ENCODE data around the gene CDH4.

The CDH4 gene

GRCh38 chr20:61902221-61902869 lies 650.3 kb downstream of the CDH4 start:
- H3K27me3 ChIP-seq (ENCODE audit: control insufficient read depth in 1 of 2, insufficient read depth in 2 of 2, low read length in 2 of 2): peaks cover 0 to 17% of the 10 kb centered on the region in 2 donors

GRCh38 chr20:61903575-61904340 lies 651.7 kb downstream of the CDH4 start:
- Histone ChIP-seq H3K27me3 (ENCODE audit: control insufficient read depth in 1 of 2, insufficient read depth in 2 of 2, low read length in 2 of 2) (peaks cover 0 to 13% of the 10 kb centered on the region in 2 donors), H3K36me3 (ENCODE audit: insufficient read depth, low read length) (no peaks in the 10 kb centered on the region), H3K4me1 (ENCODE audit: insufficient read depth, low read length) (no peaks in the 10 kb centered on the region)

More at GRCh38 chr20:61902221-61902869, 650.3 kb downstream of the CDH4 start:
- H3K9ac ChIP-seq (ENCODE audit: low read length): no peak overlapping the region
- no peak overlapping the region for H3K27ac ChIP-seq (ENCODE audit: low read depth, low read length)
- no peaks in the 10 kb centered on the region for H3K9me3 ChIP-seq (ENCODE audit: low read length)
- H3K4me1 ChIP-seq (ENCODE audit: insufficient read depth, low read length): no peaks in the 10 kb centered on the region
- no peak overlapping the region for H3K4me3 ChIP-seq (ENCODE audit: low read depth in 1 of 2, low read length in 2 of 2)
- H3K36me3 ChIP-seq (ENCODE audit: insufficient read depth, low read length): no peaks in the 10 kb centered on the region

GRCh38 chr20:61904456-61904855 lies 652.4 kb downstream of the CDH4 start:
- H3K27me3 ChIP-seq (ENCODE audit: control insufficient read depth in 1 of 2, insufficient read depth in 2 of 2, low read length in 2 of 2): peaks cover 0 to 13% of the 10 kb centered on the region in 2 donors
- H3K9me3 ChIP-seq (ENCODE audit: low read length): no peaks in the 10 kb centered on the region
- no peaks in the 10 kb centered on the region for H3K36me3 ChIP-seq (ENCODE audit: insufficient read depth, low read length)
- no peak overlapping the region for H3K4me3 ChIP-seq (ENCODE audit: low read depth in 1 of 2, low read length in 2 of 2)
- H3K4me1 ChIP-seq (ENCODE audit: insufficient read depth, low read length): no peaks in the 10 kb centered on the region
- no peak overlapping the region for H3K9ac ChIP-seq (ENCODE audit: low read length)
- H3K27ac ChIP-seq (ENCODE audit: low read depth, low read length): no peak overlapping the region

More at GRCh38 chr20:61903575-61904340, 651.7 kb downstream of the CDH4 start:
- no peaks in the 10 kb centered on the region for H3K9me3 ChIP-seq (ENCODE audit: low read length)
- no peak overlapping the region for H3K27ac ChIP-seq (ENCODE audit: low read depth, low read length)
- H3K4me3 ChIP-seq (ENCODE audit: low read depth in 1 of 2, low read length in 2 of 2): no peak overlapping the region
- no peak overlapping the region for H3K9ac ChIP-seq (ENCODE audit: low read length)

DNA sequence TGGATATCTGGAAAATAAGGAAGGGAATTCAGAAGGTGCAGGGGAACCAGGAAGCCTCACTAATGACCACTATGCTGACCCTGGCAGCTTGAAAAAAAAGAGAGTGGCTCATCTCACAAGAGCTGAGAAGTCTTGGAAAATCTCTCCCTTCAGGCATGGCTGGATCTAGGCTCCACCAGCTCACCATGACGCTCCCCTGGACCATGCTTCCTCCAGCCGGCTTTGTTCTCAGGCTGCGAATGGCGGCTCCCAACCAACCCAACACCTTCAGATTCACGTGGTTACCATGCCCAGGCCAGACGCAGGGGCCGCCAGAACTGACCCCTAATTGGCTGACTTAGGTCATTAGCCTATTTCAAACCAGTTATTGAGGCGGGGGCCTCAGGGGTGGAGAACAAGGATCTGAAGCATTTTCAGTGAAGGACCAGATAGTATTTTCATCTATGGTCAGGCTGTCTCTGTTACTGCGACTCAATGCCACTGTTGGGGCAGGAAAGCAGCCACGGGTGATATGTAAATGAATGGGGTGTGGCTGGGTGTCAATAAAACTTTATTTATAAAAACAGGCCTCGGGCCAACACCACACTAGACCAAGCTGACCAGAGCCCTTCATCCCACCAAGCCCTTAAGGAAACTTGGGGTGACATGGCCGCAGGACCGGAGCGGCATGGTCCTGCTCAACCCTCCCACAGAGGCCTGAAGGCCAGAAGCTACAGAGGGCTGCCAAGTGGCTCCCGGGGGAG lies 653.9 kb downstream of the CDH4 start:
- H3K27me3 ChIP-seq (ENCODE audit: control insufficient read depth in 1 of 2, insufficient read depth in 2 of 2, low read length in 2 of 2): peaks cover 0 to 3% of the 10 kb centered on the region in 2 donors
- H3K36me3 ChIP-seq (ENCODE audit: insufficient read depth, low read length): no peaks in the 10 kb centered on the region
- no peak overlapping the region for H3K27ac ChIP-seq (ENCODE audit: low read depth, low read length)
- H3K9ac ChIP-seq (ENCODE audit: low read length): no peak overlapping the region
- peaks cover 5% of the 10 kb centered on the region for H3K9me3 ChIP-seq (ENCODE audit: low read length)
- no peak overlapping the region for H3K4me3 ChIP-seq (ENCODE audit: low read depth in 1 of 2, low read length in 2 of 2)
- no peaks in the 10 kb centered on the region for H3K4me1 ChIP-seq (ENCODE audit: insufficient read depth, low read length)

GRCh38 chr20:61907081-61907891 lies 655.2 kb downstream of the CDH4 start:
- Histone ChIP-seq H3K27me3 (ENCODE audit: control insufficient read depth in 1 of 2, insufficient read depth in 2 of 2, low read length in 2 of 2) (peaks cover 0 to 3% of the 10 kb centered on the region in 2 donors), H3K9ac (ENCODE audit: low read length) (no peak overlapping the region), H3K27ac (ENCODE audit: low read depth, low read length) (no peak overlapping the region), H3K4me1 (ENCODE audit: insufficient read depth, low read length) (no peaks in the 10 kb centered on the region), H3K36me3 (ENCODE audit: insufficient read depth, low read length) (no peaks in the 10 kb centered on the region), H3K4me3 (ENCODE audit: low read depth in 1 of 2, low read length in 2 of 2) (no peak overlapping the region), H3K9me3 (ENCODE audit: low read length) (peaks cover 5% of the 10 kb centered on the region)

DNA sequence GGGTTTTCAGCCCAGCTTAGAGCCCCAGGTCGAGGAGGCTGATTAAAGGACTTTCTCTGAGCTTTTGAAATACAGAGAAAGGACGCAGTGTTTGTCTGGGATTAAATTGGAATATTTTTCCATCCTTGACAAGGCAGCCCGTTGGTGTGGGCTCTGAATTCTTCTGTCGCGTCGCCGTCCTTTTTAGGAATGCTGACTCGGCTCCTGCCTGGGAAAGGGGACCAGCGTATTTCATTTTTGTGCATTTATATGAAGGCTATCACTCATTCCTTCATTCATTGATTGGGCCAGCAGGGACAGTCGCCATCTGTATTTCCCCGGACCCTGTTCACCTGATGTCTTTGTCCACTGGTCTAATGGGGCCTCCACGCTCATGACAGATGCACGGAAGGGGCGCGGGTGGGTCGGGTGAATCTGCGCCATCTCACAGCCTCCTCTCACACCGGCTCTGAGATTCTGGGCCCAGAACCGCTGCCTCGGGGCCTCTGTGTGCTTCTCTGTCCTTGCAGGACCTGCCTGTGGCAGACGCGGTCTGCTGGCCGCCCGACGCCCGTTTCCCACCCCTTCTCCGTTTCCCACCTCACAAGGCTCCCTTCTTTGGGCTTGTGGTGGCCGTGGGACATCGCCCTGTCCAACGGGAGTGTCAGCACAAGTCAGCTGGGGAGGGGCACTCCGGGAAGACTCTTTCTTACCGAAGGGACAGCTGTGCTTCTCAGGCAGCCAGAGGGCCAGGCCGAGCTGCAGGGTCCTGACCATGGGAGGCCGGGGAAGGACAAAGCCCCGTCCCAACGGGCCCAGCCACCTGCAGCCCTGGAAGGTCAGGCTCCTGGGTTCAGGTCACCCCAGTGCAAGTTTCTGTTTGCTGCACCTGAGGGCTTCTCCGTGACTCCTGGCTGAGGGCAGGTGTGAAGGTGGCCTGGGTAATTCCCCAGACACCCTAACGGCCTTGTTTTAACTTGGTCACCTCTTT lies 656.3 kb downstream of the CDH4 start:
- H3K4me1 ChIP-seq (ENCODE audit: insufficient read depth, low read length): no peaks in the 10 kb centered on the region
- peaks cover 5% of the 10 kb centered on the region for H3K9me3 ChIP-seq (ENCODE audit: low read length)
- H3K36me3 ChIP-seq (ENCODE audit: insufficient read depth, low read length): no peaks in the 10 kb centered on the region
- H3K27me3 ChIP-seq (ENCODE audit: control insufficient read depth in 1 of 2, insufficient read depth in 2 of 2, low read length in 2 of 2): peaks cover 0 to 3% of the 10 kb centered on the region in 2 donors
- H3K9ac ChIP-seq (ENCODE audit: low read length): no peak overlapping the region
- no peak overlapping the region for H3K27ac ChIP-seq (ENCODE audit: low read depth, low read length)
- H3K4me3 ChIP-seq (ENCODE audit: low read depth in 1 of 2, low read length in 2 of 2): no peak overlapping the region

GRCh38 chr20:61909028-61909427 lies 657.0 kb downstream of the CDH4 start:
- Histone ChIP-seq H3K27me3 (ENCODE audit: control insufficient read depth in 1 of 2, insufficient read depth in 2 of 2, low read length in 2 of 2) (peaks cover 0 to 3% of the 10 kb centered on the region in 2 donors), H3K4me3 (ENCODE audit: low read depth in 1 of 2, low read length in 2 of 2) (no peak overlapping the region), H3K27ac (ENCODE audit: low read depth, low read length) (no peak overlapping the region), H3K4me1 (ENCODE audit: insufficient read depth, low read length) (no peaks in the 10 kb centered on the region), H3K9me3 (ENCODE audit: low read length) (peaks cover 5% of the 10 kb centered on the region), H3K36me3 (ENCODE audit: insufficient read depth, low read length) (no peaks in the 10 kb centered on the region), H3K9ac (ENCODE audit: low read length) (no peak overlapping the region)

GRCh38 chr20:61909821-61910220 lies 657.8 kb downstream of the CDH4 start:
- Histone ChIP-seq H3K9me3 (ENCODE audit: low read length) (peaks cover 5% of the 10 kb centered on the region), H3K9ac (ENCODE audit: low read length) (no peak overlapping the region), H3K27ac (ENCODE audit: low read depth, low read length) (no peak overlapping the region), H3K4me1 (ENCODE audit: insufficient read depth, low read length) (no peaks in the 10 kb centered on the region), H3K4me3 (ENCODE audit: low read depth in 1 of 2, low read length in 2 of 2) (no peak overlapping the region), H3K27me3 (ENCODE audit: control insufficient read depth in 1 of 2, insufficient read depth in 2 of 2, low read length in 2 of 2) (peaks cover 0 to under 1% of the 10 kb centered on the region in 2 donors), H3K36me3 (ENCODE audit: insufficient read depth, low read length) (no peaks in the 10 kb centered on the region)

DNA sequence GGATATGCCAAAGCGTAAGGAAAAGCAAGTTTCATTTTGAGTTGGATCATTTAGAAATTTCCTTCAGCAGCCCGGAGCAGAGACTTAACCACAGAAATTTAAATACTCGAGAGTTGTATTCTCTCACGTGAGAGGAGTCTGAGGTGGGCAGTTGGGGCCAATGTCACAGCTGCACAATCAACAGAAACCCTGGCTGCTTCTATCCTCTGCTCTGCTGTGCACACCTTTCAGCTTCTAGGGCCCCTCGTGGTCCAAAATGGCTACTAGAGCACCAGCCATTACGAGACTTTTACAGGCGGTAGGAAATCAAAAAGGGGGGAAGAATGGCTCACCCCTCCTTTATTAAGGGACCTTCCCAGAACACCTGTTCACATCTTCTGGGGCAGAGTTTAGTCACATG lies 659.8 kb downstream of the CDH4 start:
- Histone ChIP-seq H3K27me3 (ENCODE audit: control insufficient read depth in 1 of 2, insufficient read depth in 2 of 2, low read length in 2 of 2) (no peaks in the 10 kb centered on the region), H3K36me3 (ENCODE audit: insufficient read depth, low read length) (no peaks in the 10 kb centered on the region), H3K4me1 (ENCODE audit: insufficient read depth, low read length) (no peaks in the 10 kb centered on the region), H3K4me3 (ENCODE audit: low read depth in 1 of 2, low read length in 2 of 2) (no peak overlapping the region), H3K9me3 (ENCODE audit: low read length) (peaks cover 5% of the 10 kb centered on the region), H3K27ac (ENCODE audit: low read depth, low read length) (no peak overlapping the region), H3K9ac (ENCODE audit: low read length) (no peak overlapping the region)

DNA sequence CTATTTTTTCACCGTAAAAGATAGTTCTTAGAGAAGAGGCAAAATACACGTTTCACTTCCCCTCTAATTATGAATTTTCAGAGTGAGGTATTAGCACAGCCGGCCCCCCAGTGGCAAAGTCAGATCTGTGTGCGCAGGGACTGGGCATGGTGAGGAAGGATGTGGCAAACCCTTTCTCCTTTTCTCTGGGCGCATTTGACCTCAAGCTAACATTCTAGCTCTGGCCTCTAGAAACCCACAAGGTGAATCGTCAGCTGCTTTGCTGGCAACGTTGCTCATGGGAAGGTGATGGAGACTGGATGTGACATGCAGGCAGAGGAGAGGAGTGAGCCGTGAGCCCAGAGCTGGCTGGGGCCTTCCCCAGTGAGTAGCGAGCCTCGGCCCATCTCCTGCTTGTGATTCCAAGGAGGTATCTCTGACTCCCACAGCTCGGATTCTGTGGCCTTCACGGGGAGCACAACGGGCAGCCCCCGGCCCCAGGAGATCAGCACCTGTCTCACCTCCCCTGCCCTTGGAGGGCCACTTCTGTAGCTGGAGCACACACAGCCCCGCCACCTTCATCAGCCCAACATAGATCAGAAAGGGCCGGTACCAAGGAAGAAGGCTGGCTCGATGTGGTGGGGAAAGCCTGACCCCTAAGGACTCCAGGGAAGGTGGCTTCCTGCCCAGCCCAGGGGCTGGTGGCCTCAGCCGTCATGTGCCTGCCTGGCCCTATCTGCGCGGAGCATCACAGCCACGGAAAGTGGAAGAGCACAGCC lies 660.8 kb downstream of the CDH4 start:
- no peaks in the 10 kb centered on the region for H3K27me3 ChIP-seq (ENCODE audit: control insufficient read depth in 1 of 2, insufficient read depth in 2 of 2, low read length in 2 of 2)

More for the DNA sequence above, 660.8 kb downstream of the CDH4 start:
- Histone ChIP-seq H3K4me3 (ENCODE audit: low read depth in 1 of 2, low read length in 2 of 2) (no peak overlapping the region), H3K27ac (ENCODE audit: low read depth, low read length) (no peak overlapping the region), H3K36me3 (ENCODE audit: insufficient read depth, low read length) (no peaks in the 10 kb centered on the region), H3K4me1 (ENCODE audit: insufficient read depth, low read length) (no peaks in the 10 kb centered on the region), H3K9me3 (ENCODE audit: low read length) (peaks cover 5% of the 10 kb centered on the region), H3K9ac (ENCODE audit: low read length) (no peak overlapping the region)
